Neuronal stem cell (in vitro differentiated cells): Measurements from ENCODE around the gene TMEM267.

Experiments
- DNase-seq: peaks from one replicate; pipeline ENCODE4 v3.0.0-alpha.2; 2013; ENCODE audit warnings: low spot score
- H2AFZ ChIP-seq: one replicate; pipeline ENCODE4 v1.6.1; 2013; ENCODE audit warnings: mild to moderate bottlenecking, low read length, inconsistent platforms
- H2AK5ac ChIP-seq: 2 replicates; pipeline ENCODE4 v1.6.1; 2013; ENCODE audit warnings: low read depth, mild to moderate bottlenecking, inconsistent platforms, low read length, moderate library complexity, mixed read lengths
- H2BK120ac ChIP-seq: 2 replicates; pipeline ENCODE4 v1.6.1; 2013; ENCODE audit warnings: low read depth, mild to moderate bottlenecking, inconsistent platforms, low read length, moderate library complexity, mixed read lengths
- H2BK12ac ChIP-seq: one replicate; pipeline ENCODE4 v1.6.1; 2013; ENCODE audit warnings: low read length, inconsistent platforms
- H2BK15ac ChIP-seq: 2 replicates; pipeline ENCODE4 v1.6.1; 2013; ENCODE audit warnings: mild to moderate bottlenecking, low read length, inconsistent platforms, mixed read lengths
- H2BK5ac ChIP-seq: one replicate; pipeline ENCODE4 v1.6.1; 2013; ENCODE audit warnings: inconsistent platforms, mild to moderate bottlenecking, low read length, moderate library complexity
- H3K14ac ChIP-seq: one replicate; pipeline ENCODE4 v1.6.1; 2013; ENCODE audit warnings: low read length, inconsistent platforms
- H3K18ac ChIP-seq: 2 replicates; pipeline ENCODE4 v1.6.1; 2013; ENCODE audit warnings: low read length, inconsistent platforms
- H3K23ac ChIP-seq: 2 replicates; pipeline ENCODE4 v1.6.1; 2013; ENCODE audit warnings: low read depth, mild to moderate bottlenecking, mixed read lengths, low read length, inconsistent platforms; ENCODE audit not compliant: poor library complexity
- H3K27ac ChIP-seq: replicated peaks from 3 replicates; pipeline ENCODE4 v1.5.1; 2013; ENCODE audit warnings: low read length, inconsistent platforms
- H3K27me3 ChIP-seq, 3 experiments: 2 replicates each; pipeline ENCODE4 v1.6.1; 2013; ENCODE audit warnings: low read length in 3 of 3, mild to moderate bottlenecking in 2 of 3, inconsistent platforms in 1 of 3, low read depth in 1 of 3, mixed read lengths in 1 of 3, moderate library complexity in 1 of 3; ENCODE audit not compliant: control insufficient read depth in 3 of 3, insufficient read depth in 3 of 3
- H3K36me3 ChIP-seq, 2 donors: replicated peaks in 1 of 2; 2 replicates each; pipeline ENCODE4 v1.6.1; 2013; ENCODE audit warnings: low read length in 2 of 2; ENCODE audit not compliant: control insufficient read depth in 2 of 2, insufficient read depth in 2 of 2
- H3K4ac ChIP-seq: 2 replicates; pipeline ENCODE4 v1.6.1; 2013; ENCODE audit warnings: inconsistent platforms, mild to moderate bottlenecking, low read length, moderate library complexity
- H3K4me1 ChIP-seq, 2 donors: 1 replicate in 1 of 2; 2 replicates in 1 of 2; pipeline ENCODE4 v1.6.1; 2013; ENCODE audit warnings: low read length in 2 of 2, low read depth in 1 of 2; ENCODE audit not compliant: control insufficient read depth in 2 of 2, insufficient read depth in 1 of 2
- H3K4me2 ChIP-seq: one replicate; pipeline ENCODE4 v1.6.1; 2013; ENCODE audit warnings: mild to moderate bottlenecking, low read length, inconsistent platforms; ENCODE audit not compliant: insufficient read depth, poor library complexity, severe bottlenecking
- H3K4me3 ChIP-seq, 2 donors: 2 replicates each; pipeline ENCODE4 v1.5.1; 2013; ENCODE audit warnings: low read length in 2 of 2, mild to moderate bottlenecking in 2 of 2, inconsistent platforms in 1 of 2, moderate library complexity in 1 of 2
- H3K79me1 ChIP-seq: one replicate; pipeline ENCODE4 v1.6.1; 2013; ENCODE audit warnings: low read depth, mild to moderate bottlenecking, inconsistent platforms, low read length, moderate library complexity
- H3K9ac ChIP-seq: one replicate; pipeline ENCODE4 v1.6.1; 2013; ENCODE audit warnings: mild to moderate bottlenecking, low read depth, low read length, inconsistent platforms; ENCODE audit not compliant: poor library complexity
- H3K9me3 ChIP-seq, 2 donors: replicated peaks in 1 of 2; 2 replicates each; pipeline versions ENCODE3 to v1.6.1; 2013; ENCODE audit warnings: low read length in 2 of 2, mild to moderate bottlenecking in 2 of 2, inconsistent platforms in 1 of 2, low read depth in 1 of 2, mixed read lengths in 1 of 2, moderate library complexity in 1 of 2; ENCODE audit not compliant: control insufficient read depth in 2 of 2, insufficient read depth in 1 of 2
- H4K8ac ChIP-seq: one replicate; pipeline ENCODE4 v1.6.1; 2013; ENCODE audit warnings: low read depth, mild to moderate bottlenecking, inconsistent platforms, low read length, moderate library complexity
- H4K91ac ChIP-seq: one replicate; pipeline ENCODE4 v1.6.1; 2013; ENCODE audit warnings: low read length, low read depth, mild to moderate bottlenecking, inconsistent platforms; ENCODE audit not compliant: poor library complexity
- WGBS, 2 donors: extraction: QIAGEN DNeasy Blood & Tissue Kit; methylation state at CpG; one replicate each; pipeline ENCODE4 v1.1.7; 2013; ENCODE audit warnings: missing lambda C conversion rate in 2 of 2, mixed read lengths in 1 of 2; ENCODE audit not compliant: insufficient read length in 2 of 2, insufficient replicate concordance in 1 of 2; ENCODE audit errors: extremely low coverage in 2 of 2; 5-methylcytosine and 5-hydroxymethylcytosine counted together

Gene TMEM267

GRCh38 chr5:43486353-43486752 lies 2.7 kb upstream of the TMEM267 start:
- Histone ChIP-seq H2BK120ac (no peak overlapping the region), H3K4ac (no peak overlapping the region), H3K79me1 (peaks cover 1% of the 10 kb centered on the region), H3K4me3 (no peak overlapping the region), H3K36me3 (peaks cover 1 to 53% of the 10 kb centered on the region in 2 donors), H3K18ac (no peak overlapping the region), H3K4me2 (no peak overlapping the region), H3K9ac (no peak overlapping the region), H4K8ac (no peak overlapping the region), H3K14ac (no peak overlapping the region), H2BK12ac (no peak overlapping the region), H2BK15ac (no peak overlapping the region), H3K27ac (no peak overlapping the region), H4K91ac (no peak overlapping the region), H3K27me3 (no peaks in the 10 kb centered on the region), H3K23ac (no peak overlapping the region), H2BK5ac (no peak overlapping the region), H2AFZ (no peak overlapping the region), H3K9me3 (no peaks in the 10 kb centered on the region), H2AK5ac (no peak overlapping the region), H3K4me1 (peaks cover 2 to 4% of the 10 kb centered on the region in 2 donors)
- no CpG with 5 or more reads among the region's 3 CpGs for WGBS, 2 donors
- no peak for DNase-seq

- Histone ChIP-seq H4K91ac (no peak overlapping the region), H2BK5ac (no peak overlapping the region), H3K4me2 (no peak overlapping the region), H2BK15ac (no peak overlapping the region), H2BK120ac (no peak overlapping the region), H3K27ac (no peak overlapping the region), H4K8ac (no peak overlapping the region), H3K79me1 (peaks cover 1% of the 10 kb centered on the region), H3K4ac (no peak overlapping the region), H3K9ac (no peak overlapping the region), H3K14ac (no peak overlapping the region), H2AFZ (no peak overlapping the region), H3K4me3 (no peak overlapping the region), H3K27me3 (no peaks in the 10 kb centered on the region), H3K9me3 (no peaks in the 10 kb centered on the region), H3K18ac (no peak overlapping the region), H3K23ac (no peak overlapping the region), H2AK5ac (no peak overlapping the region), H3K4me1 (peaks cover 2 to 4% of the 10 kb centered on the region in 2 donors), H3K36me3 (peaks cover 0 to 43% of the 10 kb centered on the region in 2 donors), H2BK12ac (no peak overlapping the region)
- no peak for DNase-seq
- WGBS, 2 donors = no CpG with 5 or more reads among the region's 2 CpGs
Observed at GRCh38 chr5:43485406-43485805, 1.7 kb upstream of the TMEM267 start.

GRCh38 chr5:43484106-43484849 lies 613 bp upstream of the TMEM267 start:
- Histone ChIP-seq H3K23ac (no peak overlapping the region), H3K4ac (no peak overlapping the region), H2BK5ac (no peak overlapping the region), H3K4me3 (peak overlapping the region; percentile 58 to 94), H2BK12ac (no peak overlapping the region), H3K18ac (peak overlapping the region; percentile 92), H3K4me1 (peaks cover 2 to 4% of the 10 kb centered on the region in 2 donors), H3K4me2 (peak overlapping the region; percentile 73), H4K8ac (no peak overlapping the region), H3K27ac (peak overlapping the region; percentile 79), H2AK5ac (no peak overlapping the region), H3K9ac (peak overlapping the region; percentile 89), H3K14ac (no peak overlapping the region), H3K79me1 (peaks cover 1% of the 10 kb centered on the region), H3K9me3 (no peaks in the 10 kb centered on the region), H2BK15ac (no peak overlapping the region), H2BK120ac (no peak overlapping the region), H3K36me3 (peaks cover 0 to 32% of the 10 kb centered on the region in 2 donors), H3K27me3 (no peaks in the 10 kb centered on the region), H4K91ac (no peak overlapping the region), H2AFZ (peak overlapping the region; percentile 98)
- DNase-seq = peak; percentile 72
- WGBS, 2 donors = no CpG with 5 or more reads among the region's 32 CpGs

- no peak for DNase-seq
Observed at GRCh38 chr5:43482490-43483297, 971 bp downstream of the TMEM267 start.

More at GRCh38 chr5:43482490-43483297, 971 bp downstream of the TMEM267 start:
- H2AK5ac ChIP-seq = no peak overlapping the region
- no peak overlapping the region for H3K4ac ChIP-seq
- H2BK5ac ChIP-seq = no peak overlapping the region
- H4K91ac ChIP-seq = no peak overlapping the region
- H4K8ac ChIP-seq = no peak overlapping the region
- no peaks in the 10 kb centered on the region for H3K27me3 ChIP-seq
- H3K9ac ChIP-seq = no peak overlapping the region
- no peak overlapping the region for H3K18ac ChIP-seq
- peak overlapping the region; percentile 45 for H3K4me2 ChIP-seq
- no peak overlapping the region for H3K14ac ChIP-seq
- peaks cover 0 to 16% of the 10 kb centered on the region in 2 donors for H3K36me3 ChIP-seq
- no peak overlapping the region for H2BK12ac ChIP-seq
- peak overlapping the region; percentile 58 to 95 for H3K4me3 ChIP-seq
- H3K4me1 ChIP-seq = peaks cover 2 to 4% of the 10 kb centered on the region in 2 donors
- no CpG with 5 or more reads among the region's 6 CpGs for WGBS, 2 donors
- peaks cover 1% of the 10 kb centered on the region for H3K79me1 ChIP-seq
- H2BK120ac ChIP-seq = no peak overlapping the region
- H3K9me3 ChIP-seq = no peaks in the 10 kb centered on the region
- H3K27ac ChIP-seq = no peak overlapping the region
- peak overlapping the region; percentile 98 for H2AFZ ChIP-seq
- H3K23ac ChIP-seq = no peak overlapping the region
- H2BK15ac ChIP-seq = no peak overlapping the region
